T-helper 9 cell (primary cell): ENCODE results near the gene ZNF639.

ENCODE experiments used
- DNase-seq: peaks from one replicate; pipeline ENCODE4 v3.0.0-alpha.2; 2020

ZNF639 gene

DNA sequence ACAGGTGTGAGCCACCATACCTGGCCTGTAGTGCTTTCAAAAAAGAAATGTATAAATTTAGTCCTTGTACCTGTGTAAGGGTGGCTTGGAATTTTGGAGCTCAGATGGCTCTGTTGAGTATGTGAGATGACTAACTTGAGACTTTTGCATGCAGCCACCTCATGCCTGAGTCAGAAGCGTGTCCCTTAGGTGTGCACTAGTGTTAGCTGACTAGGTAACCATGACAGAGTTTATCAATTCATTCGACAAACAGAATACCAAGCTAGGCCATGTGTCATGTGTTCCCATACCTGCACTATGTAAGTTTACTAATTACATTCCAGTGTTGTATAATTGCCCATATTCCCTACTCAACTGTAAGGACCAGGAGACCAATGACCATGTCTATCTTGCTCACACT is 4.0 kb upstream of the ZNF639 start:
- DNase-seq = no peak

DNA sequence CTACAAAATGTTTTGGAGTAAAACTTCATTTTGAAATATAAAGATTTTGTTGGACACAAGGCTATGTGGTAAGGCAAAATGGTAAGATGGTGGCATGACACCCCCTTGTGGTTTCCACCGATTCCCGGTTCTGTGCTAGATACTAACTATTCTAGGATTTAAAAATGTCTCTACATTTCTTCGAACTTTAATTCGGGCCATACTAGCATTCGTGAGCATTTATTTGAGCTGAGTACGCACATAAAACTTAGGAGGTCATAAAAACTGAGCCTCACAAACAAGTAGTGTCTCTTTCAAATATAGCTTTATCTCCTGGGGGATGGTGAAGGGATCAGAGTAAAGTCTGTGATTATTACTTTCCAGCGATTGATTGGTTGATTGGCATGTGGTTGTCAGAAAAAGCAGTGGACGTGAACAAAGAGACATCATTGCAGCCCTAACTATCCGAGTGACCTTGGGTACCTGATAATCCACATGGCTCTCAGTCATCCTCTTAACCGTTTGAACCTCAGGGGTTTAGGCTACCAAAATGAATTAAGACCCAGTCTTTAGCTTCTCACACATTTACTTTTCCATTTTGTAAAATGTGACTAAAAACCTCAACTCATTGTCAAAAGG is 1.1 kb upstream of the ZNF639 start:
- no peak for DNase-seq

DNA sequence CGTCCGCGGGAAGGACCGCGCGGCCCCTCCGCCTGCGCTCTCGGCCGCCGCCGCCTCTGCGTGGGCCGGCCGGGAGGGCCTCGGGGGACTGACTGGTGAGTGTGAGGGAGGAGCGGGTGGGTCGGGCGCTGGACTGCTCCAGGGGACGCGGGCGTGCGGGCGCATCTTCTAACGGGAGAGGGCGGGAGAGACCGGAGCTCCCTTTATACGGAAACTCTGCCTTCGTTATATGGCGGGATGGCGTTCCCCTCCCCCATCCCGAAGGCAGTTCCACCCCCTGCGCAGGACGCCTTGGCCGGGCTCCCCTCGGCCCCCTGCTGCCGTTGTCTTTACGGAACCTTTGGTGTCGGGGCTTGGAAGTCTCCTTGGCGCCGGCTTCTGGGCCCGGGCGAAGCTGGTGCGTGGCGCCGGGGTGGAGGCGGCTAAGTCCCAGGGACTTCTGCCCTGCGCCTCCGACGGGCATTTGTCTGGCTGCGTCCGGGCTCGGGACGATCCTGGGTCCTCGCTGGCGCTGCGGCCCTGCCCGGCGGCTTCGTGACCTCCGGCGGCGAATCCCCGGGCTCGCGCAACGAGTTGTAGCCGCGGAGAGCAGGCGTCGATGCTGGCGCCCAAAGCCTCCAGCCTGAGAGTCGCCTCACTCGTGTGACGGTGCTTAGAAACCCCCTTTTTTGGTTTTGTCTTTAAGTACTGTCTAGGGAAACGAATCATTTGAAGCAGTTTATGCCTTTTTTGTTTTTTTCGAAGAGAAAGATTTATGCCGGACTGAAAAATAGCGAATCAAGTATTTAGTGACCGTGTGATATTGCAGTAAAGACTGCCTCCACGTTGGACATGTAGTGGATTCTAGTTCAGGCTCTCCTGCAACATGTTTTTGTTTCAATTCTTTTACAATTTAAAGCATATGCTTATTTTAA is 623 bp downstream of the ZNF639 start:
- DNase-seq = peak; percentile 49

DNA sequence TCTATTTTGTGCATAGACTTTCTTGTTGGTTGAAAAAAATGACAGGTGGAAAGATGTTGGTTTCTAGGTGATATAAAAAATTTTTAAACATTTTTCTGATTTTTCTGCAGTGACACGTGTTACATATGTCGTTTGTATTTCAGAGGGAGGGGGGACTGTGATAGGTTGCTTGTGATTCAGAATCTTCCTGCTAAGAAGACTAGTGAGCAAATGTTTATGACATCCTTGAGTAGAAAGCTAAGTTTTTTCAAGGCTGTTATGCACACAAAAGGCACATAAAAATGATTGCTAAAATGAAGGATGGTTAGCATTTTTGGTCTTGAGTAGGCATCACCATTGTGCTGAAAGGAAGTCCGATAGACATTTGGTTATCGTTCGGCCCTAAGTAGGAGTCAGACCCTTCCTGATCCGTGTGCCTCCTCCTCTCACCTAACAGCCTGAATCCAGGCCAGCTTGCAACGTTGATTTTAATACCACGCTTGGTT is 1.5 kb downstream of the ZNF639 start:
- DNase-seq = no peak

DNA sequence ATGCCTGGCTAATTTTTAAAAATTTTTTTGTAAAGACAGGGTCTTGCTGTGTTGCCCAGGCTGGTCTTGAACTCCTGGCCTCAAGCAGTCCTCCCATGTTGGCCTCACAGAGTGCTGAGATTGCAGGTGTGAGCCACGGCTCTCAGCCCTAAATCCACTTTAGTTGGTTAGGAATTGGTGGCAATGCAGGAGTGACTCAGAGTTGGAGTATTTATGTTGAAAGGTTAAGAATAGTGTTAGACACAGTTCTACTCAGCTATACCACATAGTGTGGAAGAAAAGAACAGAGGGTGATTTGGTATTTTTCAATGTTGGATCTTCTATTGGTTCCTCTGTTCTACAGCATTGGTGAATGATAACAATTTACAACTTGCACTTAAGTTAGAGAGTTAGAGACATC is 7.6 kb downstream of the ZNF639 start:
- DNase-seq = no peak

DNA sequence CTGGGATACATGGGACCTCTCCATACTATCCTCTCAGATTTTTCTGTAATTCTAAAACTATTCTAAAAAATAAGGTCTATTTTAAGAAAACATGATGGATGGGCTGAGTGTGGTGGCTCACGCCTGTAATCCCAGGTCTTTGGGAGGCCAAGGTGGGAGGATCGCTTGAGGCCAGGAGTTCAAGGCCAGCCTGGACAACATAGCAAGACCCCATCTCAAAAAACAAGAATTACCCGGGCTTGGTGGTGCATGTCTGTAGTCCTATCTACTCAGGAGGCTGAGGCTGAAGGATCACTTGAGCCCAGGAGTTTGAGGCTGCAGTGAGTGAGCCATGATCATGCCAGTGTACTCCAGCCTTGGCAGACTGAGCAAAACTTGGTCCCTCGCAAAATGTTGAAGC is 9.4 kb downstream of the ZNF639 start:
- no peak for DNase-seq

DNA sequence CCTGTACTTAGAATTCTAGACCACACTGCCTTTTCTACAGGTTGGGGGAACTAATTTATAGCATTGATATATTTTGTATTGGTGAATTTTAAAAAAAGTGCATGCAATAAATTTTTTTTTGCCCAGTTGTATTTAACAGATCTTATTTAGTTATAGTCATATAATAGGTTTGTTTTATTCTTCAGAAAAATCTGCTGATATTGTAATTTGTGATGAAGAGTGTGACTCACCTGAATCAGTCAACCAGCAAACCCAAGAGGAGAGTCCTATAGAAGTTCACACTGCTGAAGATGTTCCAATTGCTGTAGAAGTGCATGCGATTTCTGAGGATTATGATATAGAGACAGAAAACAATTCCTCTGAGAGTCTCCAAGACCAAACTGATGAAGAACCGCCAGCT is 10.3 kb downstream of the ZNF639 start:
- DNase-seq = no peak

DNA sequence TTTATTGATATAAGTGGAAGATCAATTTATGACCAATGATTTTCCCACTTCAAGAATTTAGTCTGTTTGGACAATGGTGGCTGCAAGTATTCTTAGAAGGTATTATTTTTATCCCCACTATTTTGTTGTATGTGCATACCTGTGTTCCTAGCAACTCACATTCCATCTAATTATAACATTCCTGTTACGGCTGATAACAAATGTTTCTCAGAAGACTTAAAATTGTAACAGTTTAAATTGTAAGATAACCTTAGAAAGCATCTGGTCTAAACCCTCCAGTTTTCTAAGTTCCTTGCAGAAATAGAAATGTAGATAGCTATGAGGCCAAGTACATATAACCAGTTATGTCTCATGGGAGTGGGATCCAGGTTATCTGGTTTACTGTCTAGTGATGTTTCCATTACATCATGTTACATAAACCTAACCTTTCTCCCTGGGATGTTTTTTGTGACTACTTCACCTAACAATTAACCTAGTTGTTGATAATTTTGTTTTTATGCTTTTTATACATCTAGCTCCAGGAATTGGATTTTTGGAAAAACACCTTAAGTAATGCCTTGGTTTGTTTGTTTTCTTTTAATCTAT is 13.6 kb downstream of the ZNF639 start:
- DNase-seq = no peak

DNA sequence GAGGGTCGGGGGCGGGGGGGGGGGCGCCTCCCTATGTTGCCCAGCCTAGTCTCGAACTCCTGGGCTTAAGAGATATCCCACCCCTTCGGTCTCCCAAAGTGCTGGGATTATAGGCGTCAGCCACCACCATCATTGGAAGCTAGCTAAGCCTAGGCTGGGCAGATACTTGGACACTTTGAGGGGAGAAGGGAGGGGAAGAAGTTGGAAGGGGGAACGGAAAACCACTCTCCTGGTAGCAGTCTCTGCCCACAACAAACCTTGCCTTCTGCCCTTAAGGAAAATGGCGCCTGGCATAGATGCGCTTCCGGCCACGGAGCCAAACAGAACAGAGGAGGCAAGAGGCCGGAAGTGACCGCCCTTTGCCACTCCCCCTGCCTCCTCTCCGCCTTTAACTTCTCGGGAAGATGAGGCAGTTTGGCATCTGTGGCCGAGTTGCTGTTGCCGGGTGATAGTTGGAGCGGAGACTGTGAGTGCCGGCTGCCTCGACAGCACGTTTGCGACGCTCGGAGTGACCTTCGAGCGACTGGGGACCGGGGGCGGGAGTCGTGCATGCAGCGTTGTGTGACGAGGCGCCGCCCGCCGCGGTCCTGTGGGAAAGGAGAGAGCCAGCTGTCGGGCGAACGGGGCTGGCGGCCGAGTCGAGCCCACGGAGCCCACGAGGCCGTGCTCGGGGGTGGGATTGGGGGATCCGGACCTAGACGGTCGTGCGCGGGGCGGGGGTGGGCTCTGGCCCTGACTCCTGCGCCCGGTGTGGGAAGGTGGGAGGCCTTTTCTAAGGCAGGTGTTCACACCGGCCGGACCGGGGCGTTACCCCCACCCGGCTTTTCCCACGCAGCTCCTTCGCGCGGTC is 24.7 kb downstream of the ZNF639 start, which contains the start of gene MFN1:
TSS of gene MFN1 (plus strand) at position 365 of the 850 bp plus-strand sequence. CDS start 1,143 bp downstream, outside the sequence.
- DNase-seq = peak; percentile 76

DNA sequence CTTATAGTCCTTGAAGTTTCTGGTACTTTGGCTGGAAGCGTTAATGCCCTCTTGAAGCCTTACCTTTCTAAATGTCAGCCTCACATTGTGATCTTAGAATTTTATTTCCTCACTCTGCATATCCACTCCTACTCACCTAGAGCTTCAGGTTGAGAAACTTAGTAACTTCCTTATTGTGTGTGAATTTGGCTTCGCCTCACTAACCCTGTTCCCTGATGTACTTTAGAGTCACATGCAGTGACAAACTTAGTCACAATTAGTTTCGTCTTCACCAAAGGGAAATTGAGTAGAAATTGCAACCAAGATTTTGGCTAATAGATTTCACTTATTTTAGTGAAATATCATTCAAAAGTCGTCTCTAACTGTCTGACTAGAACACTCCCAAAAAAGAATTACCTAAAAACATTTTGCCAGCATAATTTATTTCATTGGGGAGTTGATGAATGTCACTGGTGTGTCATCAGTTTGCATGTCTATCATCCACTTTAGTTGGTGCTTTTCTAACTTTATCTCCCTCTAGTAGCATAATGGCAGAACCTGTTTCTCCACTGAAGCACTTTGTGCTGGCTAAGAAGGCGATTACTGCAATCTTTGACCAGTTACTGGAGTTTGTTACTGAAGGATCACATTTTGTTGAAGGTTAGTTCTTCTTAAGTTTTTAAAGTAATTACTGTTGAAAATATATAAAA is 25.6 kb downstream of the ZNF639 start:
- DNase-seq = no peak

DNA sequence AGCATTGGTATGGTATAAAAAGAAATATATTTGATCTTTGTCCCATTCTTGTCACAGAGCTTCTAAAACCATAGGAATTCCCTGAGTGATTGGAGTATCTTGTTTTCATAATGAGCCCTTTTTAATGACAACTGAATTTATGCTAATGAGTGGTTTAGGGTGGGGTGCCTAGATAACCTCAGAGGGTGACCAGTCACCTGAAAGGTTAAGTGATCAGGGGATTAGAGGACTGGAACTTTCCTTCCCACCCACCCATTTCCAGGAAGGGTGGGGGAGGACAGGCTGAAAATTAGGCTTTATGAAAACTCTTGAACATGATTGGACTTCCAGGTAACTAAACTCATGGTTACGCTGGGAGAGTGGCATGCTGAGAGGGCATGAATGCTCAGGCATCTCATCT is 33.2 kb downstream of the ZNF639 start:
- DNase-seq = no peak

DNA sequence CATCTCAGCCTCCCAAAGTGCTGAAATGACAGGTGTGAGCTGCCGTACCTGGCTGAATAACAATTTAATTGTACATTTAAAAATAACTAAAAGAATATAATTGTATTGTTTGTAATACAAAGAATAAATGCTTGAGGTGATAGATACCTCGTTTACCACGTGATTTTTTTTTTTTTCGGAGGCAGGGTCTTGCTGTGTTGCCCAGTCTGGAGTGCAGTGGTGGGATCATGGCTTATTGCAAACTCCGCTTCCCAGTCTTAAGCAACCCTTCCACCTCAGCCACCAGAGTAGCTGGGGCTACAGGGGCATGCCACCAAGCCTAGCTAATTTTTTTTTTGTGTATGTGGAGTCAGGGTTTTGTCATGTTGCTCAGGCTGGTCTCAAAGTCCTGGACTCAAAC is 40.5 kb downstream of the ZNF639 start:
- no peak for DNase-seq

DNA sequence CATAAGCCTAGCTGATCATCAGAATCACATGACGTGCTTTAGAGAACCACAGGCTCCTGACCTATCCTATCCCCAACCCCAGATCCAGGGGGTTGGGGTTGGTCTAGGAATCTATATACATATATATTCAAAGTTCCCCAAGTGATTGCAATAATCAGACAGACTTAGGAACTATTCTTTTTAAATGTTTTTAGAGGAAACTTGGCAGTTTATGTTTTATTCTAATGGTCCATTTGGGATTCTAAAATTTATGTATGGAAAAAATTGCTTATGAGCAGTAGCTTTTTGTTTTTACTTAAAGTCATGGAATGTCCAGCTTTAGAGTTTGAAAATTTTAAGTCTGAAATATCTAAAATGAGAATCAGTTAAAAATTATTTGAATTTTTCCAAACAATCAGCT is 46.8 kb downstream of the ZNF639 start:
- no peak for DNase-seq

DNA sequence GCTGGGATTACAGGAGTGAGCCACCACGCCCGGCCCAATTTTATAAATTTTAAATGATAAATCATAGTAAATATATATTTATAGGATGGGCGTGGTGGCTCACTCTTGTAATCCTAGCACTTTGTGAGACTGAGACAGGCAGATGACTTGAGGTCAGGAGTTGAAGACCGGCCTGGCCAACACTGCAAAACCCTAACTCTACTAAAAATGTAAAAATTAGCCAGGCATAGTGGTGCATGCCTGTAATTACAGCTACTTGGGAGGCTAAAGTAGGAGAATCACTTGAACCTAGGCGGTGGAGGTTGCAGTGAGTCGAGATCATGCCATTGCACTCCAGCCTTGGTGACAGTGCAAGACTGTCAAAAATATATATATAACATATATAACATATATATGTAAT is 51.1 kb downstream of the ZNF639 start:
- DNase-seq = no peak

DNA sequence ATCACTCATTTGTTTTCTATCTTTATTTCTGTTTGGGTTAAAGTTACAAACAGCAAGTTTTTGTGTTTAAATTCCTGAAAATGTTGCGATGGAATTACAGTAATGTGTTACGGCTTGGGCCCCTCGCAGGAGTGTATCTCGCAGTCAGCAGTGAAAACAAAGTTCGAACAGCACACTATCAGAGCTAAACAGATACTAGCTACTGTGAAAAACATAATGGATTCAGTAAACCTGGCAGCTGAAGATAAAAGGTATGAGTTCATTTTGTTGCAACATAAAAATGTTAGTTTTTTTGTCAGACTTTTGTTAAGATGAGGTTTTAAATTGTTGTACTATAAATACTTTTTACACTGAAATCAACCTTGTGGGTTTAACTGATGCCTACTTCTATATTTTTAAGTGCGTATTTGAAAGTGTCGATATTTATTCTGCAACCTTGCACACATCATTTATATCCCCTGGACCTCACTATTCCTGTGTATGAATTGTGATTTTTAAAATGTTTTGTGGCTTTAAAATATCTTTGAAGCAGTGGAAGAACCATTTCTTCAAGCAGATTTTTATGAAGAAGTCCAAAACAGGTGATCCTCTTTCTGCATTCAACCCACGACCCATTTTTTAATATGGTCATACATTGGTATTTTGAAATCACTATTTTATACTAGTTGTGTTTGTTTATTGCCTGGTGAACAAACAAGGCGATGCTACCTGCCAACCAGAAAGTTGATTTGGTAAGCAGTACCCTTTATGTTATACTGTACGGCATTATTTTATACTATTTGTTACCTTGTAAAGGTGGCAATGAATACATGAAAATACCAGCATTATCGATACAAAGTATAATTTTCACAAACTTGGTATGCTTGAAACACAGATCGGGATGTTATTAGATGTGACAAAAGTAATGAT is 52.5 kb downstream of the ZNF639 start:
- DNase-seq = no peak

DNA sequence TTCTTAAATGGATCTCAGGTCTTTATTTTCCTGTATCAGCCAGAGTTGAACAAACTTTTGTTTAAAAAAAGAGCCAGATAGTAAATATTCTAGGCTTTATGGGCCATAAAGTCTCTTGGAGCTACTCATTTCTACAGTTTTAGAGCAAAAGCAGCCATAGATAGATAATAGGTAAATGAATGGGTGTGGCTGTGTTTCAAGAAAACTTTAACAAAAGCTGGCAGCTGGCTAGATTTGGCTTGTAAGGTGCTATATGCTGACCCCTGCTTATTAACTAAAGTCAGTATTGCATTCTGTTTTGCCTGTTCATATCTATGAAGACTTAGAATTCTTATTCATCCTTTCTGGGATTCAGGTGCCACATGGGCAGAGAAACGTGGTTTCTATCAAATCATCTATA is 53.6 kb downstream of the ZNF639 start:
- no peak for DNase-seq
